ENCODE data around the gene S100B. TPM values are rescaled to one million over a fixed set of nuclear protein-coding genes. Genes with fewer than 3 reads are reported as not detected.

Gene S100B
- total and polyA plus RNA-seq, 2 of the 13 experiments (the other 11 are each of a cell fraction or from before 2014, with no cell fraction given) = not detected

DNA sequence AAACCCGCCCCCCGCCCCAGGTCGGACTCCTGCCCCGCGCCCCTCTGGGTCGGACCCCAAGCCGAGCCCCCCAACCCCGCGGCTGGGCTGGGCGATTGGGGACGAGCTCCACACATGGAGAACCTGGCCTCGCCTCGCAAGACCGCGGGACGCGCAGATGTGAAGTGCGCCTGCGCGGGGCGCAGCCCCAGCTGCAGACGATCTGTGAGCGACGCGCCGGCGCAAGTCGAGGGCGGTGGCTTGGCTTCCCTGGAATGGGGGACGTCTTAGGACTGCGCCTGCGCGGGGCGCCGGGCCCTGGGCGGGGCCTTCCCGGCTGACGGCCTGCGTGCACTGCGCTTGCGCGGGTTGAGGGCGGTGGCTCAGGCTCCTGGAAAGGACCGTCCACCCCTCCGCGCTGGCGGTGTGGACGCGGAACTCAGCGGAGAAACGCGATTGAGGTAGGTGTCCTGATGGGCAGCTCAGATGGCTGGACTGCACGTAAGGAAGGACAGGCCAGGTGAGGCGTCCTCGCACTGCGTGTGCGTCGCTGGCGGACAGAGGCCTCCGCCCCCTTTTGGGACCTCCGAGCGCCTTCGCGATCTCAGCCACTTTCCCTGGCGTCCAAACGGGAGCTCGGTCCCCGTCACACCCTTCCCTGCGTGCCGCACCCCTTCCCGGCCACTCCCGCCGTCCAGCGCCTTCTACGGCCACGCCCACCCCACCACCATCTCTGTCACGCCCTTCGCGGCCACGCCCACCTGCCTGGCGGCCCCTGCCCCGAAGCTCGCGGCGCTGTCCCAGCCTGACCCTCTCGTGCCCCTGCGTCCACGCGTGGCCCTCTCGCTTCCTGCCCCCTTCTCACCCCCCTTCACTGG is 30.7 kb upstream of the S100B start, which contains the start of gene PRMT2 (continued):
- TF ChIP-seq, protein P1, sequence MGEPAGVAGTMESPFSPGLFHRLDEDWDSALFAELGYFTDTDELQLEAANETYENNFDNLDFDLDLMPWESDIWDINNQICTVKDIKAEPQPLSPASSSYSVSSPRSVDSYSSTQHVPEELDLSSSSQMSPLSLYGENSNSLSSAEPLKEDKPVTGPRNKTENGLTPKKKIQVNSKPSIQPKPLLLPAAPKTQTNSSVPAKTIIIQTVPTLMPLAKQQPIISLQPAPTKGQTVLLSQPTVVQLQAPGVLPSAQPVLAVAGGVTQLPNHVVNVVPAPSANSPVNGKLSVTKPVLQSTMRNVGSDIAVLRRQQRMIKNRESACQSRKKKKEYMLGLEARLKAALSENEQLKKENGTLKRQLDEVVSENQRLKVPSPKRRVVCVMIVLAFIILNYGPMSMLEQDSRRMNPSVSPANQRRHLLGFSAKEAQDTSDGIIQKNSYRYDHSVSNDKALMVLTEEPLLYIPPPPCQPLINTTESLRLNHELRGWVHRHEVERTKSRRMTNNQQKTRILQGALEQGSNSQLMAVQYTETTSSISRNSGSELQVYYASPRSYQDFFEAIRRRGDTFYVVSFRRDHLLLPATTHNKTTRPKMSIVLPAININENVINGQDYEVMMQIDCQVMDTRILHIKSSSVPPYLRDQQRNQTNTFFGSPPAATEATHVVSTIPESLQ (CRISPR knock-in tag; conservative IDR thresholded peaks at IDR 0.05) = no peak
- TF ChIP-seq SRSF4 (IDR thresholded peaks at IDR 0.05; ENCODE audit: low read depth, low read length, poor library complexity, severe bottlenecking) (no peak), ZBTB42 (CRISPR knock-in tag; IDR thresholded peaks at IDR 0.05) (peak; percentile 87; the same call in 1 of the 2 replicates), ZSCAN31 (CRISPR knock-in tag; IDR thresholded peaks at IDR 0.05; ENCODE audit: low read depth) (peak; percentile 94), U2AF2 (IDR thresholded peaks at IDR 0.05; ENCODE audit: low read depth, low read length) (no peak), KAT2B (IDR thresholded peaks at IDR 0.05; ENCODE audit: borderline replicate concordance, low read depth, low read length) (no peak), ZNF547 (CRISPR knock-in tag; IDR thresholded peaks at IDR 0.05) (peak; percentile 92; the same call in 1 of the 2 replicates), ZNF10 (CRISPR knock-in tag; IDR thresholded peaks at IDR 0.05; ENCODE audit: borderline replicate concordance, low read depth) (no peak), ZSCAN25 (CRISPR knock-in tag; IDR thresholded peaks at IDR 0.05) (peak; percentile 99), HNRNPH1 (optimal IDR thresholded peaks at IDR 0.05; ENCODE audit: low read depth, low read length) (no peak), ZNF557 (CRISPR knock-in tag; IDR thresholded peaks at IDR 0.05) (no peak), ZNF275 (CRISPR knock-in tag; IDR thresholded peaks at IDR 0.05; ENCODE audit: borderline replicate concordance) (peak; percentile 95), JARID2 (CRISPR knock-in tag; IDR thresholded peaks at IDR 0.05; ENCODE audit: insufficient replicate concordance) (peak; percentile 33), ZNF746 (CRISPR knock-in tag; IDR thresholded peaks at IDR 0.05) (peak; percentile 75; the same call in 1 of the 2 replicates), PRDM10 (CRISPR knock-in tag; IDR thresholded peaks at IDR 0.05; ENCODE audit: low read depth) (peak; percentile 47; the same call in 1 of the 2 replicates)
- TF ChIP-seq, protein P2, sequence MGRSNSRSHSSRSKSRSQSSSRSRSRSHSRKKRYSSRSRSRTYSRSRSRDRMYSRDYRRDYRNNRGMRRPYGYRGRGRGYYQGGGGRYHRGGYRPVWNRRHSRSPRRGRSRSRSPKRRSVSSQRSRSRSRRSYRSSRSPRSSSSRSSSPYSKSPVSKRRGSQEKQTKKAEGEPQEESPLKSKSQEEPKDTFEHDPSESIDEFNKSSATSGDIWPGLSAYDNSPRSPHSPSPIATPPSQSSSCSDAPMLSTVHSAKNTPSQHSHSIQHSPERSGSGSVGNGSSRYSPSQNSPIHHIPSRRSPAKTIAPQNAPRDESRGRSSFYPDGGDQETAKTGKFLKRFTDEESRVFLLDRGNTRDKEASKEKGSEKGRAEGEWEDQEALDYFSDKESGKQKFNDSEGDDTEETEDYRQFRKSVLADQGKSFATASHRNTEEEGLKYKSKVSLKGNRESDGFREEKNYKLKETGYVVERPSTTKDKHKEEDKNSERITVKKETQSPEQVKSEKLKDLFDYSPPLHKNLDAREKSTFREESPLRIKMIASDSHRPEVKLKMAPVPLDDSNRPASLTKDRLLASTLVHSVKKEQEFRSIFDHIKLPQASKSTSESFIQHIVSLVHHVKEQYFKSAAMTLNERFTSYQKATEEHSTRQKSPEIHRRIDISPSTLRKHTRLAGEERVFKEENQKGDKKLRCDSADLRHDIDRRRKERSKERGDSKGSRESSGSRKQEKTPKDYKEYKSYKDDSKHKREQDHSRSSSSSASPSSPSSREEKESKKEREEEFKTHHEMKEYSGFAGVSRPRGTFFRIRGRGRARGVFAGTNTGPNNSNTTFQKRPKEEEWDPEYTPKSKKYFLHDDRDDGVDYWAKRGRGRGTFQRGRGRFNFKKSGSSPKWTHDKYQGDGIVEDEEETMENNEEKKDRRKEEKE (IDR thresholded peaks at IDR 0.05) = no peak
- TF ChIP-seq, protein P3, sequence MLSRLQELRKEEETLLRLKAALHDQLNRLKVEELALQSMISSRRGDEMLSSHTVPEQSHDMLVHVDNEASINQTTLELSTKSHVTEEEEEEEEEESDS (CRISPR knock-in tag; IDR thresholded peaks at IDR 0.05; ENCODE audit: borderline replicate concordance) = 0 out of 2 replicates have a peak, but pooled peaks have one; percentile 30

All from HepG2 (cell line).